Endothelial cell of umbilical vein (primary cell): ENCODE measurements around the gene SCG2. TPM values are rescaled to one million over a fixed set of nuclear protein-coding genes. Genes with fewer than 3 reads are reported as not detected.

Experiments used
- BruUV-seq: library from RNA; stranded (reverse); fragments of 400-500 nt; replicated peaks from 2 replicates; lab custom pipeline; 2021; lab: Mats Ljungman, UMichigan
- CTCF ChIA-PET: fragments of 300-600, 350-600 bp; sonication (Branson Sonifier 250); formaldehyde crosslinking; loops from one replicate; lab custom pipeline; 2021; ENCODE audit warnings: antibody characterized with exemption, inconsistent platforms; lab: Charles Lee
- POLR2A ChIA-PET: fragments of 300-600, 350-600 bp; sonication (Branson Sonifier 250); formaldehyde crosslinking; loops from one replicate; lab custom pipeline; 2021; ENCODE audit warnings: antibody characterized with exemption, inconsistent platforms; lab: Charles Lee
- DNase-seq: peaks from one replicate; pipeline ENCODE4 v3.0.0-alpha.2; 2011; ENCODE audit warnings: low read depth, low spot score
- FAIRE-seq: peaks from 2 replicates; lab custom pipeline; 2011; peaks lifted over from hg19 to GRCh38; lab: Jason Lieb, UNC
- H2AFZ ChIP-seq: 2 replicates; pipeline ENCODE4 v1.6.0; 2012; ENCODE audit warnings: low read depth, low read length, control low read depth, inconsistent platforms
- H3K27ac ChIP-seq: 2 replicates; pipeline ENCODE4 v1.5.1; 2011; ENCODE audit warnings: low read depth, mild to moderate bottlenecking, control low read depth, low read length, moderate library complexity; ENCODE audit not compliant: insufficient read depth
- H3K27me3 ChIP-seq, 2 experiments: 2 replicates each; pipeline versions ENCODE4 v1.6.0 to v1.6.1; 2011; ENCODE audit warnings: low read length in 2 of 2, mixed read lengths in 1 of 2; ENCODE audit not compliant: control insufficient read depth in 2 of 2, insufficient read depth in 2 of 2
- H3K36me3 ChIP-seq, 2 experiments: 2 replicates in 1 of 2; 3 replicates in 1 of 2; pipeline ENCODE4 v1.5.1; 2011; ENCODE audit warnings: low read length in 2 of 2, mild to moderate bottlenecking in 1 of 2, moderate library complexity in 1 of 2; ENCODE audit not compliant: control insufficient read depth in 2 of 2, insufficient read depth in 2 of 2; ENCODE audit errors: extremely low read depth in 1 of 2
- H3K4me1 ChIP-seq: 3 replicates; pipeline ENCODE4 v1.5.1; 2011; ENCODE audit warnings: mild to moderate bottlenecking, low read length; ENCODE audit not compliant: control insufficient read depth, insufficient read depth; ENCODE audit errors: extremely low read depth
- H3K4me2 ChIP-seq: 2 replicates; pipeline ENCODE4 v1.6.1; 2011; ENCODE audit warnings: low read length, control low read depth, mixed read lengths; ENCODE audit not compliant: insufficient read depth
- H3K4me3 ChIP-seq, 3 experiments: fragments of 200-600 bp in 1 of 3; sonication (generic), shearing (Covaris generic) in 1 of 3; replicated peaks in 1 of 3; 2 replicates each; pipeline ENCODE4 v1.5.1; 2011 to 2016; ENCODE audit warnings: control low read depth in 3 of 3, low read length in 3 of 3, mild to moderate bottlenecking in 2 of 3, inconsistent platforms in 1 of 3, low read depth in 1 of 3, moderate library complexity in 1 of 3; ENCODE audit not compliant: insufficient read depth in 1 of 3
- H3K79me2 ChIP-seq: 2 replicates; pipeline ENCODE4 v1.6.0; 2012; ENCODE audit warnings: low read length, inconsistent platforms; ENCODE audit not compliant: control insufficient read depth, insufficient read depth
- H3K9ac ChIP-seq: replicated peaks from 2 replicates; pipeline ENCODE3; 2011; ENCODE audit warnings: low read length, control low read depth; ENCODE audit not compliant: insufficient read depth; ENCODE audit errors: extremely low read depth
- H3K9me1 ChIP-seq: replicated peaks from 3 replicates; pipeline ENCODE4 v1.6.0; 2011; ENCODE audit warnings: mild to moderate bottlenecking, low read length; ENCODE audit not compliant: control insufficient read depth, insufficient read depth; ENCODE audit errors: extremely low read depth
- H3K9me3 ChIP-seq: replicated peaks from 2 replicates; pipeline ENCODE4 v1.5.1; 2012; ENCODE audit warnings: low read length, inconsistent platforms; ENCODE audit not compliant: control insufficient read depth, insufficient read depth
- H4K20me1 ChIP-seq: replicated peaks from 2 replicates; pipeline ENCODE3; 2011; ENCODE audit warnings: mild to moderate bottlenecking, low read length; ENCODE audit not compliant: control insufficient read depth, insufficient read depth; ENCODE audit errors: extremely low read depth
- CTCF ChIP-seq, 2 donors: IDR thresholded peaks; 1 replicate in 1 of 2; 2 replicates in 1 of 2; pipeline ENCODE4 v1.5.1; 2011; ENCODE audit warnings: low read length in 2 of 2, mild to moderate bottlenecking in 2 of 2, moderate library complexity in 2 of 2, control low read depth in 1 of 2, inconsistent platforms in 1 of 2, low read depth in 1 of 2; ENCODE audit not compliant: insufficient read depth in 1 of 2; ENCODE audit errors: extremely low read depth in 1 of 2
- EZH2 ChIP-seq: IDR thresholded peaks from 2 replicates; pipeline ENCODE4 v1.6.1; 2012; ENCODE audit warnings: borderline replicate concordance, low read depth, mild to moderate bottlenecking, moderate library complexity, low read length, inconsistent platforms; ENCODE audit not compliant: severe bottlenecking
- FOS ChIP-seq: IDR thresholded peaks from 2 replicates; pipeline ENCODE4 v1.6.1; 2011; ENCODE audit warnings: mild to moderate bottlenecking, low read length, moderate library complexity, borderline replicate concordance; ENCODE audit not compliant: insufficient read depth
- GATA2 ChIP-seq: IDR thresholded peaks from 2 replicates; pipeline ENCODE4 v1.7.0; 2011; ENCODE audit warnings: low read depth, mild to moderate bottlenecking, moderate library complexity, mixed read lengths, low read length; ENCODE audit not compliant: insufficient read length, insufficient read depth
- JUN ChIP-seq: IDR thresholded peaks from 2 replicates; pipeline ENCODE4 v1.6.1; 2011; ENCODE audit warnings: borderline replicate concordance, low read depth; ENCODE audit not compliant: insufficient read length, insufficient read depth
- MAX ChIP-seq: IDR thresholded peaks from 2 replicates; pipeline ENCODE4 v1.6.1; 2011; ENCODE audit not compliant: insufficient read depth, insufficient read length
- MYC ChIP-seq: IDR thresholded peaks from one replicate; pipeline ENCODE4 v1.6.1; 2011; ENCODE audit warnings: mild to moderate bottlenecking, low read depth, low read length
- POLR2A ChIP-seq: IDR thresholded peaks from 2 replicates; pipeline ENCODE4 v1.6.1; 2012; ENCODE audit warnings: low read depth, mild to moderate bottlenecking, control low read depth, low read length
- POLR2AphosphoS5 ChIP-seq: IDR thresholded peaks from 2 replicates; pipeline ENCODE4 v1.6.1; 2012; ENCODE audit warnings: low read depth, mild to moderate bottlenecking, control low read depth, low read length, moderate library complexity; ENCODE audit not compliant: insufficient read depth
- dilution Hi-C: fragments of 300-500 bp; cut with MboI; formaldehyde crosslinking; loops from one replicate; pipeline ENCODE4 v1.15.0; 2019; ENCODE audit warnings: low sequenced_read_pairs; ENCODE audit not compliant: extremely low pct_ligation_motif_present
- intact Hi-C: fragments of 100-400 bp; cut with micrococcal nuclease; formaldehyde crosslinking; loops from one replicate; pipeline ENCODE4 v1.10.0; 2022
- polyA plus RNA-seq, 4 experiments: library from polyadenylated mRNA; depleted of rRNA in 3 of 4; stranded (reverse) in 3 of 4; unstranded in 1 of 4; fragments of >200 nt; gene quantifications; 2 replicates each; pipeline versions ENCODE4 v1.2.1 to v1.2.3, GENCODE V29; 2011 to 2012; ENCODE audit warnings: missing spikeins in 1 of 4
- total RNA-seq: library from RNA; stranded (reverse); gene quantifications from 2 replicates; pipeline ENCODE4 v1.2.3, GENCODE V29; 2021

SCG2 gene
- total and polyA plus RNA-seq, 2 donors (not counting 3 experiments of a cell fraction or from before 2014, with no cell fraction given) = not detected

- Histone ChIP-seq H3K4me3 (no peak overlapping the region), H3K4me1 (no peaks in the 10 kb centered on the region), H3K36me3 (no peaks in the 10 kb centered on the region), H3K79me2 (no peaks in the 10 kb centered on the region), H3K9ac (no peak overlapping the region), H3K27ac (no peak overlapping the region), H3K9me1 (no peaks in the 10 kb centered on the region), H2AFZ (no peak overlapping the region), H3K27me3 (peaks cover 8 to 13% of the 10 kb centered on the region in 2 experiments), H3K9me3 (no peaks in the 10 kb centered on the region), H3K4me2 (no peak overlapping the region), H4K20me1 (no peaks in the 10 kb centered on the region)
- dilution Hi-C loops = no loop called here
- intact Hi-C loops = no loop called here
- ChIA-PET POLR2A (no interaction called here), CTCF (no interaction called here)
- no peak for TF ChIP-seq POLR2AphosphoS5
- TF ChIP-seq GATA2 = no peak
- TF ChIP-seq EZH2 = no peak
- TF ChIP-seq JUN = no peak
- TF ChIP-seq FOS = no peak
- TF ChIP-seq POLR2A = no peak
- no peak for TF ChIP-seq MAX
- no peak for TF ChIP-seq CTCF (IDR thresholded peaks at IDR 0.05; ENCODE audit: extremely low read depth in 1 of 2, insufficient read depth in 1 of 2, low read depth in 1 of 2, low read length in 2 of 2)
- no peak for TF ChIP-seq MYC
- no TSS peak for BruUV-seq
- no peak for DNase-seq
- no peak for FAIRE-seq
Measured at GRCh38 chr2:223607476-223607875, 5.3 kb upstream of the SCG2 start.
